GM12872 (cell line): ENCODE measurements around the gene ATP2B1.

Experiments used
- CTCF ChIP-seq: IDR thresholded peaks from 3 replicates; pipeline ENCODE4 v1.5.1; 2011; ENCODE audit warnings: low read depth, mild to moderate bottlenecking, low read length, moderate library complexity; ENCODE audit not compliant: insufficient read depth

Gene ATP2B1

GRCh38 chr12:89709995-89710872, 1.6 kb upstream of the ATP2B1 start:
- TF ChIP-seq CTCF = no peak

GRCh38 chr12:89709157-89709994, 738 bp upstream of the ATP2B1 start:
- no peak for TF ChIP-seq CTCF

- TF ChIP-seq CTCF = no peak
These were observed 704 bp downstream of the ATP2B1 start for GRCh38 chr12:89707703-89708564.

GRCh38 chr12:89706986-89707702, 1.5 kb downstream of the ATP2B1 start:
- no peak for TF ChIP-seq CTCF

- TF ChIP-seq CTCF = no peak
These were observed 2.1 kb downstream of the ATP2B1 start for GRCh38 chr12:89706551-89706950.

GRCh38 chr12:89704457-89704856, 4.2 kb downstream of the ATP2B1 start:
- no peak for TF ChIP-seq CTCF
